GM23248 (cell line): ENCODE results near the gene MRGPRG. TPM values are rescaled to one million over a fixed set of nuclear protein-coding genes. Genes with fewer than 3 reads are reported as not detected.

Experiments used
- DNase-seq: peaks from one replicate; pipeline ENCODE4 v3.0.0-alpha.2; 2015
- H2AFZ ChIP-seq: fragments of 200-600 bp; sonication (generic); 2 replicates; pipeline ENCODE4 v1.6.1; 2016; ENCODE audit warnings: antibody characterized with exemption
- H3F3A ChIP-seq: fragments of 200-600 bp; sonication (generic); 2 replicates; pipeline ENCODE4 v1.6.1; 2016; ENCODE audit warnings: mild to moderate bottlenecking, antibody characterized with exemption, mixed run types; ENCODE audit not compliant: insufficient read depth
- H3K27ac ChIP-seq: fragments of 200-600 bp; sonication (generic); 2 replicates; pipeline ENCODE4 v1.5.1; 2016; ENCODE audit warnings: mild to moderate bottlenecking
- H3K27me3 ChIP-seq: fragments of 200-600 bp; sonication (generic); replicated peaks from 2 replicates; pipeline ENCODE4 v1.6.1; 2016; ENCODE audit warnings: mild to moderate bottlenecking; ENCODE audit not compliant: insufficient read depth
- H3K36me3 ChIP-seq: fragments of 200-600 bp; sonication (generic); 2 replicates; pipeline ENCODE4 v1.6.1; 2016; ENCODE audit warnings: low read depth, mild to moderate bottlenecking
- H3K4me1 ChIP-seq: fragments of 200-600 bp; sonication (generic); 2 replicates; pipeline ENCODE4 v1.6.1; 2016; ENCODE audit warnings: mild to moderate bottlenecking; ENCODE audit not compliant: insufficient read depth
- H3K4me2 ChIP-seq: fragments of 200-600 bp; sonication (generic); one replicate; pipeline ENCODE4 v1.6.1; 2016; ENCODE audit warnings: mild to moderate bottlenecking; ENCODE audit not compliant: unreplicated experiment
- H3K4me3 ChIP-seq: fragments of 200-600 bp; sonication (generic); 2 replicates; pipeline ENCODE4 v1.5.1; 2016; ENCODE audit warnings: mild to moderate bottlenecking
- H3K79me2 ChIP-seq: fragments of 200-600 bp; sonication (generic); 2 replicates; pipeline ENCODE4 v1.6.1; 2016; ENCODE audit warnings: mild to moderate bottlenecking; ENCODE audit not compliant: insufficient read depth
- H3K9ac ChIP-seq: fragments of 200-600 bp; sonication (generic); 2 replicates; pipeline ENCODE4 v1.6.1; 2016; ENCODE audit warnings: mild to moderate bottlenecking
- H3K9me2 ChIP-seq: fragments of 200-600 bp; sonication (generic); 2 replicates; pipeline ENCODE4 v1.6.1; 2016; ENCODE audit warnings: mixed run types, mild to moderate bottlenecking, moderate library complexity; ENCODE audit not compliant: insufficient read depth
- H3K9me3 ChIP-seq: fragments of 200-600 bp; sonication (generic); one replicate; pipeline ENCODE4 v1.6.1; 2017; ENCODE audit warnings: low read depth
- H4K20me1 ChIP-seq: fragments of 200-600 bp; sonication (generic); 2 replicates; pipeline ENCODE4 v1.6.0; 2016; ENCODE audit not compliant: insufficient read depth
- EZH2 ChIP-seq: fragments of 200-600 bp; sonication (generic); IDR thresholded peaks from 2 replicates; pipeline ENCODE4 v1.6.1; 2018; ENCODE audit warnings: antibody characterized with exemption, mild to moderate bottlenecking; ENCODE audit not compliant: insufficient read depth, poor library complexity, severe bottlenecking
- EZH2phosphoT487 ChIP-seq: fragments of 200-600 bp; sonication (generic); IDR thresholded peaks from 2 replicates; pipeline ENCODE4 v1.6.1; 2018; ENCODE audit warnings: antibody characterized with exemption, moderate library complexity, mild to moderate bottlenecking, low read depth; ENCODE audit not compliant: insufficient read depth
- WGBS, 2 experiments: methylation state at CpG; one replicate each; pipeline ENCODE4 v1.1.6; 2015 to 2017; ENCODE audit warnings: low lambda C conversion rate in 2 of 2, low coverage in 1 of 2; ENCODE audit errors: missing lambda C conversion rate in 2 of 2; 5-methylcytosine and 5-hydroxymethylcytosine counted together
- in situ Hi-C: fragments of 300-500 bp; cut with MboI; formaldehyde crosslinking; loops from 2 replicates; pipeline ENCODE4 v1.15.0; 2020
- polyA plus RNA-seq: library from polyadenylated mRNA; unstranded; fragments of >200 nt; fragmentation: Nextera tagmentation; extraction: Ambion mirVana; gene quantifications from 2 replicates; pipeline ENCODE4 v1.2.1, GENCODE V29; 2016
- total RNA-seq: library from RNA; depleted of rRNA; stranded (reverse); fragments of >200 nt; shearing (Covaris generic); gene quantifications from 2 replicates; pipeline ENCODE4 v1.2.3, GENCODE V29; 2014

Gene MRGPRG
- total and polyA plus RNA-seq, 2 experiments from 2014 or later: not detected

DNA sequence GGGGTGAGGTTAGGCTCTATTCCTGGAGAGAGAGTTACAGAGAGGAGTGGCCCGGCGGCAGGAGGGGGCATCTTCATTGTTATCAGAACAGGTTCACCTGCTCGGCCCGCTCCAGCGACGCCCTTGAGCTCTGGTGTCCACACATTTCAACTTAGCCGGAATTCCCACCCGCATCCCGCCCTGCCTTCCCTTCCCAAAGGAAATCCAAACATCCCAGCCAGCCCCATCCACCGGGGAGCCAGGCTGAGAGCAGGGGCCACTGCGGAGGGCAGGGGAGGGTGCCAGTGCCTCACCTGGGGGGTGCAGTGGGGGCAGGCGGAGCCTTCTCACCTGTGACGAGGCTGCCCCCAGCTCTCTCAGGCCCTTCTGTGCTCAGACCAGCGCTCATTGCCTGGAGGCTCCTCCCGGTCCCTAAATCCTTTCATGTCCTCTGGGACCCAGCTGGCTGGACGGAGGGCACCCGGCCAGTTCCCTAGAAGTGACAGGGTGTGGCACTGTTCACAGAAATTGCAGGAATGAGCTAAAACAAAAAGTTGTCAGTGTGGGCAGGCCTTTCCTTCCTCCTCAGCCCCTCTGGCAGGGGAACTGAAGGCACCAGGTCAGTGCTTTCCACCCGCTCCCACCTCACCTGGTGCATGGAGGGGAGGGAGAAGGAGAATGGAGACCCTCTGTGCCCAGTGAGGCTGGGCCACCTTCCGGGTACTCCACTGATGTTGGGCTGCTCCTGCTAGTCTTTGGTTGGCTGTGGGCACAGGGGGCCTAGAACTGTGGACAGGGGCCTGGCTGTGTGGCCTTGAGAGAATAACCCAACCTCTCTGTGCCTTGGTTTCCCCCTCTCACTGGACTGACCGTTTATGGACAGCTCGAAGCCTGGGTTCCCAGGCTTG is 2.2 kb upstream of the MRGPRG start:
- Histone ChIP-seq H3K36me3 (no peaks in the 10 kb centered on the region), H3K27me3 (peaks cover 16% of the 10 kb centered on the region), H3K4me3 (no peak overlapping the region), H2AFZ (no peak overlapping the region), H3K9ac (no peak overlapping the region), H4K20me1 (no peaks in the 10 kb centered on the region), H3F3A (no peaks in the 10 kb centered on the region), H3K4me2 (no peak overlapping the region), H3K79me2 (no peaks in the 10 kb centered on the region), H3K27ac (no peak overlapping the region), H3K4me1 (no peaks in the 10 kb centered on the region), H3K9me3 (no peaks in the 10 kb centered on the region), H3K9me2 (no peaks in the 10 kb centered on the region)
- 13 to 42% methylated on average over 8 to 19 of the region's 21 CpGs for WGBS, 2 experiments
- TF ChIP-seq EZH2 (no peak), EZH2phosphoT487 (no peak)
- in situ Hi-C loops: no loop called here
- no peak for DNase-seq

DNA sequence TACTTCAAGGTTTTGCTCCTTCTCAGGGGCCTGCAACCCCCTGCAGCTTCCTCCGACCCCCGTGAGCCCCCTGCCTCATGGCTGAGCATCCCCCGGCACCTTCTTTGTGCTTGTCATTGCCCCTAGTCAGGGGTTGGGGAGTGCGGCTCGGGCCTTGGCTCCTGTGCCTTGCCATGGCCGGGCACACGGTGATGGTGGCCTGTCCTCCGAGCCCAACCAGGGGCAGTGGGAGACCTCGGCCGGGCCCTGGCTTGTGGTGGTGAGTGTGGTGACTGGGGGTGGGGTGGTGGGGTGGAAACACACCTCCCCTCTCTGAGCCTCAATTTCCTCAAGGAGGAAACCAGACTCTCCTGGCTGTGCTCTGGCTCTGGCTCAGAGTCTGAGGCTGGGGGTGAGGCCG is 1.5 kb upstream of the MRGPRG start:
- in situ Hi-C loops: no loop called here
- H3K79me2 ChIP-seq: no peaks in the 10 kb centered on the region
- no peak overlapping the region for H3K4me3 ChIP-seq
- no peaks in the 10 kb centered on the region for H3K4me1 ChIP-seq
- H3F3A ChIP-seq: no peaks in the 10 kb centered on the region
- H3K36me3 ChIP-seq: no peaks in the 10 kb centered on the region
- H3K9me2 ChIP-seq: no peaks in the 10 kb centered on the region
- H2AFZ ChIP-seq: no peak overlapping the region
- DNase-seq: no peak
- H3K9ac ChIP-seq: no peak overlapping the region
- H4K20me1 ChIP-seq: no peaks in the 10 kb centered on the region
- peaks cover 16% of the 10 kb centered on the region for H3K27me3 ChIP-seq
- H3K9me3 ChIP-seq: no peaks in the 10 kb centered on the region
- H3K4me2 ChIP-seq: no peak overlapping the region
- H3K27ac ChIP-seq: no peak overlapping the region
- 40 to 75% methylated on average over 2 to 9 of the region's 11 CpGs for WGBS, 2 experiments
- TF ChIP-seq EZH2phosphoT487: no peak
- no peak for TF ChIP-seq EZH2

DNA sequence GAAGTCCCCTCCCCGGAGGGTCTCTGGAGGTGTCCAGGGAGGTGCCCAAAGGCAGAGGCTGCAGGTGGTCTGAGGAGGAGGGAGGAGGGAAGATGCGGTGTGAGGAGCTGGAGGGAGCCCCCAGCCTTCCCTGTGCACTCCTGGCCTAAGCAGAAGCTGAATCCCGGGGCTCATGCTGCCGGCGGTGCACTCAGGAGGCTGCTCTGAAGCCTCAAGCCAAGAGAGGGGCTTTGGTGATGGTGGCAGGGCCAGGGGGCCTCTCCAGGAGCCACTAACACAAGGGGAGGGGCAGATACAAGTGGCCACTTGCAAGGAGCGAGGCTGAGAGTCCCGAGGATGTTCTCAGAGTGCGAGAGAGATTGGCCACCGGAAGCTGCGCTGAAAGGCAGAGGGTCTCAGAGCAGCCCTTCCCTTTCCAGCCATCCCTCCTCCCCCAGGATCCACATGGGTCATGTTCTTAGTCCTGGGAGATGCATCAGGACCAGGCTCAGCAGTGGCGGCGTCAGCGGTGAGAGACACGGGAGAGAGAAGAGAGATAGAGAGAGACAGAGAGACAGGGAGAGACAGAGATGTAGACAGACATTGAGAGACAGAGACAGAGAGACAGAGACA is 774 bp upstream of the MRGPRG start:
- H3K4me3 ChIP-seq: no peak overlapping the region
- no peaks in the 10 kb centered on the region for H3F3A ChIP-seq
- no peaks in the 10 kb centered on the region for H4K20me1 ChIP-seq
- H3K9ac ChIP-seq: no peak overlapping the region
- no peak for DNase-seq
- in situ Hi-C loops: no loop called here
- no peaks in the 10 kb centered on the region for H3K9me3 ChIP-seq
- H2AFZ ChIP-seq: no peak overlapping the region
- 41 to 43% methylated on average over 10 to 12 of the region's 14 CpGs for WGBS, 2 experiments
- H3K27ac ChIP-seq: no peak overlapping the region
- TF ChIP-seq EZH2: no peak
- no peak for TF ChIP-seq EZH2phosphoT487
- H3K36me3 ChIP-seq: no peaks in the 10 kb centered on the region
- no peaks in the 10 kb centered on the region for H3K9me2 ChIP-seq
- H3K4me2 ChIP-seq: no peak overlapping the region
- H3K4me1 ChIP-seq: no peaks in the 10 kb centered on the region
- H3K79me2 ChIP-seq: no peaks in the 10 kb centered on the region
- peaks cover 16% of the 10 kb centered on the region for H3K27me3 ChIP-seq

DNA sequence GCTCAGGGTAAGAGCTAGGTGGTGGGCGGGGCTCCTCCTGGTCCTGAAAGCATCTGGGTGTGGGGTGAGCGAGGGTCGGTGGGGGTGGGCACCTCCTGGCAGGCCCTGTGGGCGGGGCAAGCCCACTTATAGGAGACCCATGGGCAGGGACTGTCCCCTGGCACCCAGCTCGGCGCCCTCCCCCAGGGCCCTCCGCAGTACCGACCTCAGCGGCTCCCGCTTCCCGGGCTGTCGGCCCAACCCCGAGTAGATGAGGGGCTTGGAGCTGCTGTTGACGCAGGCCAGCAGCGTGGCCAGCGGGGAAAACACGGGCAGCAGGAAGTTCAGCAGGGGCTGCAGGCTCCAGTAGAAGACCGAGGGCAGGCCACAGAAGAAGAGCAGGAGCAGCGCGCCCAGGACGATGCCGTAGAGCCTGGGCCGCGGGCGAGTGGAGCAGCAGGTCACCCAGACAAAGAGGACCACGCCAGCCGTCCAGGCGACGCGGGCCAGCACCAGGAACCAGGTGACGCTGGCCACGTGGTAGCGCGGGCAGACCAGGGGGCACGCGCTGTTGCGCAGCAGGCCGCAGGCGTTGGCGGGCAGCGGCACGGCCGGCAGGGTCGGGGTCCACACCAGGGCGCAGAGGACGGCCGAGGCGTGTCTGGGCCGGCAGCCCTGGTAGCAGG is 663 bp downstream of the MRGPRG start:
- in situ Hi-C loops: no loop called here
- TF ChIP-seq EZH2 (no peak), EZH2phosphoT487 (no peak)
- Histone ChIP-seq H3K79me2 (no peaks in the 10 kb centered on the region), H3K27me3 (peaks cover 8% of the 10 kb centered on the region; the same call in 1 of the 2 replicates), H3K4me1 (no peaks in the 10 kb centered on the region), H3K4me2 (no peak overlapping the region), H3K9ac (no peak overlapping the region), H4K20me1 (no peaks in the 10 kb centered on the region), H3K9me3 (no peaks in the 10 kb centered on the region), H3K36me3 (no peaks in the 10 kb centered on the region), H3K4me3 (no peak overlapping the region), H3K9me2 (no peaks in the 10 kb centered on the region), H3K27ac (no peak overlapping the region), H2AFZ (no peak overlapping the region), H3F3A (no peaks in the 10 kb centered on the region)
- no peak for DNase-seq
- WGBS, 2 experiments: 79 to 93% methylated on average over 14 to 38 of the region's 49 CpGs
